Naive thymus-derived CD4-positive, alpha-beta T cell (primary cell): Measurements from ENCODE around the gene POLG2. TPM values are rescaled to one million over a fixed set of nuclear protein-coding genes. Genes with fewer than 3 reads are reported as not detected.
A peak's percentile ranks its signal among the peaks of the same experiment; 100 is the strongest.

ENCODE experiments used
- ATAC-seq: fragments of 150-1000 bp; cut with Tn5 transposase; 2 replicates; pipeline ENCODE4 v1.10.0; 2021; ENCODE audit warnings: mild to moderate bottlenecking, moderate library complexity
- CTCF ChIA-PET: fragments of 350-600 bp; sonication (Branson Sonifier 250); formaldehyde crosslinking; loops from one replicate; lab custom pipeline; 2021; ENCODE audit warnings: antibody characterized with exemption; lab: Charles Lee
- POLR2A ChIA-PET: fragments of 350-600 bp; sonication (Branson Sonifier 250); formaldehyde crosslinking; loops from one replicate; lab custom pipeline; 2021; ENCODE audit warnings: antibody characterized with exemption, inconsistent platforms; lab: Charles Lee
- DNase-seq, 9 donors: peaks; one replicate each; pipeline versions ENCODE4 v3.0.0 to v3.0.0-alpha.2; 2020 to 2022; ENCODE audit warnings: mixed read lengths in 1 of 9
- H3K27ac ChIP-seq: one replicate; pipeline ENCODE4 v1.7.0; 2013; ENCODE audit warnings: mild to moderate bottlenecking, low read depth, low read length, moderate library complexity
- H3K27me3 ChIP-seq, 2 donors: one replicate each; pipeline ENCODE4 v1.7.0; 2013; ENCODE audit warnings: low read length in 2 of 2, mild to moderate bottlenecking in 2 of 2, moderate library complexity in 2 of 2; ENCODE audit not compliant: control insufficient read depth in 2 of 2, insufficient read depth in 2 of 2
- H3K36me3 ChIP-seq, 3 experiments: 1 replicate in 2 of 3; 2 replicates in 1 of 3; pipeline ENCODE4 v1.7.0; 2013; ENCODE audit warnings: low read length in 3 of 3, mild to moderate bottlenecking in 3 of 3, moderate library complexity in 1 of 3; ENCODE audit not compliant: insufficient read depth in 3 of 3, control insufficient read depth in 2 of 3
- H3K4me1 ChIP-seq, 2 donors: one replicate each; pipeline ENCODE4 v1.7.0; 2013; ENCODE audit warnings: low read length in 2 of 2, mild to moderate bottlenecking in 2 of 2, moderate library complexity in 1 of 2; ENCODE audit not compliant: control insufficient read depth in 2 of 2, insufficient read depth in 2 of 2
- H3K4me3 ChIP-seq: 2 replicates; pipeline ENCODE4 v1.7.0; 2013; ENCODE audit warnings: mild to moderate bottlenecking, low read length
- H3K9me3 ChIP-seq, 3 experiments: 1 replicate in 2 of 3; 2 replicates in 1 of 3; pipeline ENCODE4 v1.7.0; 2013; ENCODE audit warnings: low read length in 3 of 3; ENCODE audit not compliant: control insufficient read depth in 2 of 3
- H3K27ac Mint-ChIP-seq, 9 donors: one replicate each; pipeline ENCODE4 v1.8.0; 2020 to 2022; ENCODE audit warnings: mixed read lengths in 9 of 9, mild to moderate bottlenecking in 8 of 9, moderate library complexity in 5 of 9, inconsistent platforms in 2 of 9
- H3K27me3 Mint-ChIP-seq, 5 donors: one replicate each; pipeline ENCODE4 v1.8.0; 2021 to 2022; ENCODE audit warnings: mixed read lengths in 5 of 5, mild to moderate bottlenecking in 1 of 5
- H3K36me3 Mint-ChIP-seq, 5 donors: one replicate each; pipeline ENCODE4 v1.8.0; 2020 to 2022; ENCODE audit warnings: mixed read lengths in 5 of 5, mild to moderate bottlenecking in 3 of 5, inconsistent platforms in 1 of 5
- H3K4me1 Mint-ChIP-seq, 7 donors: one replicate each; pipeline ENCODE4 v1.8.0; 2020 to 2022; ENCODE audit warnings: mixed read lengths in 7 of 7, mild to moderate bottlenecking in 3 of 7, inconsistent platforms in 1 of 7
- H3K4me3 Mint-ChIP-seq, 10 donors: one replicate each; pipeline ENCODE4 v1.8.0; 2020 to 2022; ENCODE audit warnings: mild to moderate bottlenecking in 10 of 10, mixed read lengths in 10 of 10, moderate library complexity in 6 of 10, inconsistent platforms in 2 of 10
- H3K9me3 Mint-ChIP-seq, 11 donors: one replicate each; pipeline ENCODE4 v1.8.0; 2020 to 2022; ENCODE audit warnings: mixed read lengths in 11 of 11, mild to moderate bottlenecking in 4 of 11, inconsistent platforms in 1 of 11, moderate library complexity in 1 of 11
- intact Hi-C, 2 donors: fragments of 100-400 bp; cut with micrococcal nuclease; formaldehyde crosslinking; loops; one replicate each; pipeline ENCODE4 v1.15.1; 2023
- polyA plus RNA-seq, 2 donors: library from polyadenylated mRNA; unstranded; fragments of 300-500 nt; fragmentation: Illumina TruSeq; gene quantifications; one replicate each; pipeline ENCODE4 v1.2.3, GENCODE V29; 2021
- total RNA-seq, 6 experiments: library from RNA in 5 of 6; stranded (reverse) in 5 of 6; gene quantifications; 1 replicate in 5 of 6; 2 replicates in 1 of 6; pipeline ENCODE4 v1.2.3 and lab custom pipeline; 2021 to 2026

The POLG2 gene
- total and polyA plus RNA-seq, 7 experiments from 2014 or later: 7.4 to 69.6 (median 41.5) TPM

GRCh38 chr17:64505340-64506200 lies 8.7 kb upstream of the POLG2 start:
- Mint-ChIP-seq H3K4me3 (peak overlapping the region; percentile 97 to 100 (median 99)), H3K27ac (peak overlapping the region; percentile 99 to 100 (median 100)), H3K27me3 (peaks cover 0 to 11% (median 0%) of the 10 kb centered on the region in 5 donors), H3K36me3 (peaks cover 14 to 74% (median 54%) of the 10 kb centered on the region in 5 donors), H3K4me1 (peaks cover 33 to 84% (median 75%) of the 10 kb centered on the region in 7 donors), H3K9me3 (peaks cover 0 to 31% (median 0%) of the 10 kb centered on the region in 11 donors)
- DNase-seq (peak; percentile 77 to 95 (median 91)), ATAC-seq (peak; percentile 37)
- peak overlapping the region; percentile 98 for H3K4me3 ChIP-seq
- no peaks in the 10 kb centered on the region for H3K27me3 ChIP-seq
- intact Hi-C loops: loop anchor here (1.0 to 10.0 kb wide), 26 partner anchors 8 to 1055 kb away; partner anchors contain the start of genes ERN1 (in 2 of the 2), FTSJ3 (in 2 of the 2), POLG2 (in 2 of the 2) and PSMC5 (in 2 of the 2)
- peaks cover 41 to 50% of the 10 kb centered on the region in 2 donors for H3K4me1 ChIP-seq
- peaks cover 40 to 76% (median 50%) of the 10 kb centered on the region in 3 experiments for H3K36me3 ChIP-seq
- ChIA-PET POLR2A (interaction anchor here (0.6 to 5.5 kb wide), 59 partner anchors 9 to 1750 kb away, joined by 3 to 224 read pairs (median 4); partner anchors contain the start of genes CCDC47, DDX42, ERN1 and ICAM2), CTCF (interaction anchor here (0.6 to 3.7 kb wide), 9 partner anchors 9 to 763 kb away, joined by 3 to 30 read pairs (median 4); partner anchors contain the start of genes CCDC47 and POLG2)
- H3K9me3 ChIP-seq: no peaks in the 10 kb centered on the region
- H3K27ac ChIP-seq: peak overlapping the region; percentile 100

GRCh38 chr17:64504769-64505339 lies 8.0 kb upstream of the POLG2 start:
- Mint-ChIP-seq H3K27ac (peak overlapping the region; percentile 99 to 100 (median 100)), H3K9me3 (peaks cover 0 to 34% (median 0%) of the 10 kb centered on the region in 11 donors), H3K4me1 (peaks cover 33 to 85% (median 77%) of the 10 kb centered on the region in 7 donors), H3K4me3 (peak overlapping the region; percentile 97 to 100 (median 99)), H3K36me3 (peaks cover 14 to 74% (median 58%) of the 10 kb centered on the region in 5 donors), H3K27me3 (peaks cover 0 to 11% (median 0%) of the 10 kb centered on the region in 5 donors)
- Histone ChIP-seq H3K4me3 (peak overlapping the region; percentile 98), H3K27me3 (no peaks in the 10 kb centered on the region), H3K9me3 (no peaks in the 10 kb centered on the region), H3K27ac (peak overlapping the region; percentile 100), H3K4me1 (peaks cover 41 to 53% of the 10 kb centered on the region in 2 donors), H3K36me3 (peaks cover 46 to 76% (median 53%) of the 10 kb centered on the region in 3 experiments)
- intact Hi-C loops: loop anchor here (5.0 to 10.0 kb wide), 7 partner anchors 97 to 678 kb away; partner anchors contain the start of genes FTSJ3 (in 1 of the 2), GNA13 (in 1 of the 2), LRRC37A3 (in 1 of the 2) and PSMC5 (in 1 of the 2)
- DNase-seq (peak in 1 of 9 donors; percentile 35), ATAC-seq (no peak)
- POLR2A ChIA-PET: interaction anchor here (0.6 to 5.5 kb wide), 52 partner anchors 8 to 1751 kb away, joined by 3 to 224 read pairs (median 4); partner anchors contain the start of genes CCDC47, DDX42, ERN1 and ICAM2
- CTCF ChIA-PET: interaction anchor here (0.8 to 3.7 kb wide), 7 partner anchors 8 to 731 kb away, joined by 3 to 30 read pairs (median 4); partner anchors contain the start of genes CCDC47 and POLG2

- no peak for ATAC-seq
- POLR2A ChIA-PET: interaction anchor here (0.6 to 5.5 kb wide), 19 partner anchors 7 to 1752 kb away, joined by 3 to 224 read pairs (median 6); partner anchors contain the start of genes CCDC47, DDX42, PECAM1 and POLG2
- intact Hi-C loops: loop anchor here in 1 of 2 donors (10.0 kb wide), 1 partner anchor 411 kb away; the partner anchor contains the start of gene LRRC37A3
- peak overlapping the region; percentile 100 for H3K27ac ChIP-seq
- peak in 2 of 9 donors; percentile 8 to 14 for DNase-seq
- CTCF ChIA-PET: interaction anchor here (1.2 kb wide), 2 partner anchors 13 to 84 kb away, joined by 4 read pairs; no protein-coding TSS in a partner anchor
- Mint-ChIP-seq H3K27ac (peak overlapping the region; percentile 99 to 100 (median 100)), H3K27me3 (peaks cover 0 to 11% (median 0%) of the 10 kb centered on the region in 5 donors), H3K9me3 (peaks cover 0 to 39% (median 0%) of the 10 kb centered on the region in 11 donors), H3K4me1 (peaks cover 33 to 85% (median 76%) of the 10 kb centered on the region in 7 donors), H3K4me3 (peak overlapping the region; percentile 97 to 100 (median 99)), H3K36me3 (peaks cover 14 to 78% (median 61%) of the 10 kb centered on the region in 5 donors)
- peak overlapping the region; percentile 98 for H3K4me3 ChIP-seq
- peaks cover 41 to 54% of the 10 kb centered on the region in 2 donors for H3K4me1 ChIP-seq
- no peaks in the 10 kb centered on the region for H3K27me3 ChIP-seq
- H3K36me3 ChIP-seq: peaks cover 47 to 80% (median 60%) of the 10 kb centered on the region in 3 experiments
- H3K9me3 ChIP-seq: no peaks in the 10 kb centered on the region
Observed at GRCh38 chr17:64503821-64504768, 7.2 kb upstream of the POLG2 start.

GRCh38 chr17:64503341-64503740 lies 6.5 kb upstream of the POLG2 start:
- POLR2A ChIA-PET: interaction anchor here (0.6 to 5.5 kb wide), 7 partner anchors 7 to 747 kb away, joined by 3 to 224 read pairs (median 52); partner anchors contain the start of genes PECAM1 and POLG2
- ATAC-seq (no peak), DNase-seq (peak in 3 of 9 donors; percentile 9 to 16 (median 12))
- Mint-ChIP-seq H3K27ac (peak overlapping the region in 8 of 9 donors; percentile 44 to 100 (median 87)), H3K36me3 (peaks cover 16 to 83% (median 61%) of the 10 kb centered on the region in 5 donors), H3K9me3 (peaks cover 0 to 43% (median 0%) of the 10 kb centered on the region in 11 donors), H3K27me3 (peaks cover 0 to 11% (median 0%) of the 10 kb centered on the region in 5 donors), H3K4me1 (peaks cover 33 to 83% (median 73%) of the 10 kb centered on the region in 7 donors), H3K4me3 (peak overlapping the region in 9 of 10 donors; percentile 27 to 100 (median 99))
- peaks cover 51 to 83% (median 64%) of the 10 kb centered on the region in 3 experiments for H3K36me3 ChIP-seq
- no peaks in the 10 kb centered on the region for H3K9me3 ChIP-seq
- peak overlapping the region; percentile 100 for H3K27ac ChIP-seq
- H3K27me3 ChIP-seq: no peaks in the 10 kb centered on the region
- CTCF ChIA-PET: interaction anchor here (1.2 kb wide), 1 partner anchor 84 kb away, joined by 4 read pairs; no protein-coding TSS in a partner anchor
- H3K4me3 ChIP-seq: no peak overlapping the region
- intact Hi-C loops: loop anchor here in 1 of 2 donors (10.0 kb wide), 1 partner anchor 411 kb away; the partner anchor contains the start of gene LRRC37A3
- peaks cover 35 to 49% of the 10 kb centered on the region in 2 donors for H3K4me1 ChIP-seq

GRCh38 chr17:64502809-64503208 lies 6.0 kb upstream of the POLG2 start:
- Histone ChIP-seq H3K36me3 (peaks cover 51 to 83% (median 64%) of the 10 kb centered on the region in 3 experiments), H3K27ac (peak overlapping the region; percentile 20), H3K4me3 (no peak overlapping the region), H3K27me3 (no peaks in the 10 kb centered on the region), H3K9me3 (no peaks in the 10 kb centered on the region), H3K4me1 (peaks cover 30 to 43% of the 10 kb centered on the region in 2 donors)
- H3K27ac Mint-ChIP-seq: peak overlapping the region; percentile 44 to 100 (median 86)
- ChIA-PET CTCF (interaction anchor here (1.0 to 1.2 kb wide), 2 partner anchors 82 to 83 kb away, joined by 4 to 8 read pairs; no protein-coding TSS in a partner anchor), POLR2A (interaction anchor here (0.5 to 5.5 kb wide), 8 partner anchors 6 to 711 kb away, joined by 3 to 224 read pairs (median 4); partner anchors contain the start of gene POLG2)
- peaks cover 0 to 11% (median 0%) of the 10 kb centered on the region in 5 donors for H3K27me3 Mint-ChIP-seq
- H3K9me3 Mint-ChIP-seq: peaks cover 0 to 47% (median 0%) of the 10 kb centered on the region in 11 donors
- ATAC-seq (no peak), DNase-seq (peak in 2 of 9 donors; percentile 4 to 10)
- intact Hi-C loops: loop anchor here in 1 of 2 donors (10.0 kb wide), 1 partner anchor 412 kb away; the partner anchor contains the start of gene LRRC37A3
- H3K36me3 Mint-ChIP-seq: peaks cover 17 to 85% (median 61%) of the 10 kb centered on the region in 5 donors
- H3K4me3 Mint-ChIP-seq: peak overlapping the region in 8 of 10 donors; percentile 36 to 100 (median 98)
- peaks cover 35 to 83% (median 74%) of the 10 kb centered on the region in 7 donors for H3K4me1 Mint-ChIP-seq
